ENCODE measurements around the gene NFXL1.

Gene NFXL1

DNA sequence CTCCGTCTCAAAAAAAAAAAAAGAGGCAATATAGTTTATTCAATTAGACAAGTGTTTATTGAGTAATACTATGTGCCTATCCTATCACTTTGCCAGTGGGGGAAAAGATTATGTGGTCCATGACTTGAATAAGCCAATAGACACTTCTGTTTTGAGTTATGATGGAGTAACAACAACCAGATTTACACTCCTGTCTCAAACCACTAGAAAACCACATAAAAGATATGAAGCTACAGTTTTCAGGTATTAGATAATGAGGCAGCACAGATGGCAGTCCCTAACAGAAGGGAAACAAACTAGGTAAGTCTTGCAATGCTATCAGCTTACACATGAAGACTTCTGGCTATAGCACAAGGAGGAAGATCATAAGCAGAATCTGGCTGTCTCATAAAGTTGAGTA, 22.5 kb downstream of the NFXL1 start:
- no peak for FAIRE-seq
- DNase-seq (ENCODE audit: low spot score) = no peak

DNA sequence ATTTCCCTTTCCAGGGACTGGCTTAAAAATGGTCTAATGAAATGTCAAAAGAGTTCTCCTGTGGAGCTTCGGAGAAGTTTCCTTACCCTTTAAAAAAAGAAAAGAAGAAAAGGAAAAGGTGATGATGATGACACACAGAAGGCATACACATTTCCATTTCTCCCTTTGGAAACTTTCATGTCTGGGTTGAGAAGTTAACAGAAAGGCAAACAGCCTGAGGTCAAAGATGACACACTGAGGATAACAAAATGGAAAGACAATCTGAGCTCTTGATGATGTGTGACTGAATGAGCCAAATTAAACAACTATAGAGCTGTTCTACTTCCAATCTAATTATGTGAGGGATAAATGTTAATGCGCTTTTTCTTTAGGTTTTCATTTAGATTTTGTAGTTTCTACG, 32.2 kb downstream of the NFXL1 start:
- FAIRE-seq (no peak), DNase-seq (ENCODE audit: low spot score) (no peak)

GRCh38 chr4:47879458-47879857, 34.9 kb downstream of the NFXL1 start:
- FAIRE-seq (no peak), DNase-seq (ENCODE audit: low spot score) (no peak)

- no peak for DNase-seq (ENCODE audit: low spot score)
- no peak for FAIRE-seq
Measured at GRCh38 chr4:47876784-47877546, 37.4 kb downstream of the NFXL1 start.

DNA sequence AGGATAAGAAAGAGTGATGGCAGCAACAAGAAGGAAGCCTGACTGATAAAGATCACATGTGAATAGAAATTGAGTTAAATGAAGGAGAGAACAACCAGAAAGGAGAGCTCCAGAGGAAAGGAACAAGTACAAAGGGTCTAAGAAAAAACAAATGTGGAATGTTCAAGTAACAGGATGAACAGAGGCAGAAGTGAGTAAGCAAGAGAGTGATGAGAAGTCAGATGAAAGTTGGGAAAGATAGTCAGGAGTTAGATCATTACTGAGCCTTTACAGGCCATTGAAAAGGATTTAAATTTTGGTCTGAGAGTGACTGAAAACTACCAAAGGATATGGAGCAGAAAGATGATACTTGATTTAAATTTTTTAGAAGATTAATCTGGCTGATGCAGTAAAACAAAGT, 38.1 kb downstream of the NFXL1 start:
- FAIRE-seq (no peak), DNase-seq (ENCODE audit: low spot score) (no peak)

DNA sequence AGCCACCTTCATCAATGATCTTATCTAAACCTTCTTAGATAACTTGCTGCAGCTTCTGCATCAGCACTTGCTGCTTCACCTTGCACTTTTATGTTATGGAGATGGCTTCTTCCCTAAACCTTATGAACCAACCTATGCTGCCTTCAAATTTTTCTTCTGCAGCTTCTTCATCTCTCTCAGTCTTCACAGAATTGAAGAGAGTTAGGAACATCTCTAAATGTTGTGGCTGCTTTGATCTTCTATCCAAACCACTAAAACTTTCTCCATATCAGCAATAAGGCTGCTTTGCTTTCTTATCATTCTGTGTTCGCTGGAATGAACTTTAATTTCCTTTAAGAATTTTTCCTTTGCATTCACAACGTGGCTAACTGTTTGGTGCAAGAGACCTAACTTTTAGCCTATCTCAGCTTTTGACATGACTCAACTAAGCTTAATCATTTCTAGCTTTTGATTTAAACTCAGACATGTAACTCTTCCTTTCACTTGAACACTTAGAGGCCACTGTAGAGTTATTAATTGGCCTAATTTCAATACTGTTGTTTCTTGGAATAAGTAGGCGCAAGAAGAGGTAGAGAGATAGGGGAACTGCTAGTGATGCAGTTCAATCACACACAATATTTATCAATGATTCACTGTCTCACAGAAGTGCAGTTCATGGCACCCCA, 40.4 kb downstream of the NFXL1 start:
- DNase-seq (ENCODE audit: low spot score) (no peak), FAIRE-seq (no peak)

DNA sequence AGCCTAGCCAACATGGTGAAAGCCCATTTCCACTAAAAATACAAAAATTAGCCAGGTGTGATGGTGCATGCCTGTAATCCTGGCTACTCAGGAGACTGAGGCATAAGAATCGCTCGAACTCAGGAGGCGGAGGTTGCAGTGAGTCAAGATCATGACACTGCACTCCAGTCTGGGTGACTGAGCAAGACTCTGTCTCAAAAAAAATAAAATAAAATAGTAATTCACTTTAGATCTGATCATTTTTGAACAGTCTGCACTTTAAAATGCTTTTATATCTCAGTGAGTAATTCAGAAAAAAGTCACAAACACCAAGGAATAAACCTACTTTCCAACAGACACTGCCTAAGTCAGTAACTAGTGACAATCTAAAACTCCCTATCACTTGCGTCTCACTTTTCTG, 50.9 kb downstream of the NFXL1 start:
- DNase-seq (ENCODE audit: low spot score) (no peak), FAIRE-seq (no peak)

DNA sequence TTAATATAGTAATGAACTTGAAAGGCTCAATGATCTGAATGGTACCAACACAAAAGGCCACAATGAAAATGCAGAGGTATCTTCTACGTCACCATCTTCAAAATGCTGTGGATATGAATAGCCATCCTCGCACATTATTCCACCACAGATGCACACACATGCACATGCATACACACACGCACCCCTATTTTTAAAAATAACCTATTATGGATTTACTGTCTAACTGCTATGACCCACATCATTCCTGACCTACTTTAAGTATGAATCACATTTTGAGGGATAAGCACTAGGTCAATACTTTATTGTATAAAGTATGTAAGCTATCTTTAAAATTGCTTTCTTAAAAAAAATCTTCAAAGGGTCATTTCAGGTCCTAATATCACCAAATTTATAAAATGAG, 52.1 kb downstream of the NFXL1 start:
- DNase-seq (ENCODE audit: low spot score) = no peak
- no peak for FAIRE-seq

DNA sequence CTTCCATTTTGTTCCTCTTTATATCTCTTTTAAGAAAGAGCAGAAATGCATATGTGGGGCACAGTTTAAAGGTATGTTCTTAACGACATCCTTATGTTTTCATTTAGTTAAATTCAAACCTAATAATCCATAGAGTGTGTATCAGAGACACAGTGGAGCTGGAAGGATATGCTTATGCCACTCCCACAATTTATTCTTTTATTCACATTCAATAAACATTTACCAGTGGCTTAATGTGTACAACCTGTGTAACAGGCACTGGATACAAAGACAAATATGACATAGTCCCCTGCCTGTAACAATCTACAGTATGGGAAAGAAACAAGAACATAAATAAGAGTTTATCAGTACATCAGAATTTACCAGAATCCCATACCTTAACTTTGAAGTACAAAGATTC, 54.1 kb downstream of the NFXL1 start:
- FAIRE-seq = no peak
- DNase-seq (ENCODE audit: low spot score) = no peak

DNA sequence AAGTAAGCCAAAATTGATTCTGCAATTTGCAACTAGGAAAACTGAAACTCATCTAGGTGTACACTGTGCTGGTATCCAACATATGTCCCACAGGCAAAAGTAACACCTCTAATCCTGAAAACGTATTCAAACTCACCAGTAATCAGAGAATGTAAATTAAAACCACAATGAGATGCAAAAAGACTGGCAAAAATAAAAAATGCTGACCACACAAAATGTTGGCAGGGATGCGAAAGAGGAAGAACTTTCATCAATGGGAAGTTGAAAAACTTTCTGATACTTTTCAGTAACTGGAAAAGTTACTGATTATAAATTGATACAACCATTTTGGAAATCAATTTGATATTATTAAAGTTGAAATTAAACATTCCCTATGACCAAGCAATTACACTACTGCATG, 56.4 kb downstream of the NFXL1 start:
- no peak for DNase-seq (ENCODE audit: low spot score)
- FAIRE-seq = no peak

GRCh38 chr4:47856713-47857112, 57.7 kb downstream of the NFXL1 start:
- DNase-seq (ENCODE audit: low spot score) = no peak
- FAIRE-seq = no peak

- no peak for DNase-seq (ENCODE audit: low spot score)
- no peak for FAIRE-seq
Measured at GRCh38 chr4:47855350-47855749, 59.0 kb downstream of the NFXL1 start.

DNA sequence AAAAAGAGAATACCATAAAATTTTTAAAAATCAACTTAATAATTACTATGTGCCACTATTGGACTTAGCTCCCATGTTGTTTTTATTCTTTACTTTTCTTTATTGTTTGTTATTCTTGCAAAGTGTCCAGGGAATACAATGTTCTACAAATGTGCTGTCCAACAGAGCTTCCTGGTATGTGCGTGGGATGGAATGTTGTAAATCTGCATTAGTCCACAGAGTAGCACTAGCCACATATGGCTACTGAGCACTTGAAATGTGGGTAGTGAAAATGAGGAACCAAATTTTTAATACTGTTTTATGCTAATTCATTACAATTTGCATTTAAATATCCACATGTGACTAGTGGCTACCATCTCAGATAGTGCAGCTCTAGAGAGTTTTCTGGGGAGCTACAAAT, 62.2 kb downstream of the NFXL1 start:
- DNase-seq (ENCODE audit: low spot score) (no peak), FAIRE-seq (no peak)

- FAIRE-seq = no peak
- no peak for DNase-seq (ENCODE audit: low spot score)
Measured at GRCh38 chr4:47849466-47849865, 64.9 kb downstream of the NFXL1 start.

GRCh38 chr4:47848041-47848440, 66.3 kb downstream of the NFXL1 start:
- FAIRE-seq = no peak
- DNase-seq (ENCODE audit: low spot score) = no peak

GRCh38 chr4:47842985-47843384, 71.4 kb downstream of the NFXL1 start:
- DNase-seq (ENCODE audit: low spot score) (no peak), FAIRE-seq (no peak)

- FAIRE-seq (no peak), DNase-seq (ENCODE audit: low spot score) (no peak)
Measured at GRCh38 chr4:47840291-47840690, 74.1 kb downstream of the NFXL1 start.

DNA sequence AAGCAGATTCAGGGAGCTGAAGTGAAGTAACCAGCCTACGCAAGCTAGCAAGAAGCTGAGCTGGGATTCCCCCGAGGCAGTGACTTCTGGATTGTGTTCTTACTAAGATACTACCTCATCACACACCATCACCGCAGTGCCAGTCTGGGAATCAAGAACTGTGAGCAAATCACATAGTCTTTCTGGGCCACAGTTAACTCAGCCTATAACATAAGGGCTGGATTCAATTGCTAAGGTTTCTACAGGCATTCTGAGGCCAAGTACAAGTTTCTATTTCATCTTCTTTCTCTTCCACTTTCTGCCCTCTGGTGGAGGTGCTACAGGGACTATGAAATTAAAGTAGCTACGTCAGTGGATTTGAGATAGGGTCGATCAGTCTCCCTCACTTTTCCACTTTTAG, 75.1 kb downstream of the NFXL1 start:
- DNase-seq (ENCODE audit: low spot score) (no peak), FAIRE-seq (no peak)

DNA sequence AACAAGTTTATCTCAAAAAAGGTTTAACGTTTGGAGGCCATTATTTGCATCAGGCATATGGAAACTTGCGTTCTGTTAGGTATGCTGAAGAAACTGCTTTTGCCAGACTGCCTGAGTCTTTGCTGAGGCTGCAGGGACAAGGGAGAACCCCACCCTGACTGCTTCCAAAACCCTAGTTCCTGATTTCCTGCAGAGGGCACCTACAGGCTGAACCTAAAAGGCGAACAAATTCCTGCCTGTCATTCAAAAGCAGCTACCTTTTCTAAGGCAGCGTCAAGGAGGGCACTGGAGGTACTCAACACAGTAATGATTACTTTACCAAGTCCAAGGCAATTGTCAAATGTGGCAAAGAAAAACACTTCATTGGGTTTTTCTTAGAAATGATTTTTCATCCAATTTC, 75.9 kb downstream of the NFXL1 start:
- DNase-seq (ENCODE audit: low spot score) (no peak), FAIRE-seq (no peak)

- FAIRE-seq = no peak
Measured at GRCh38 chr4:47837908-47838294, 76.5 kb downstream of the NFXL1 start, which contains the start of gene CORIN. Gene CORIN, minus strand, starts transcription at chr4:47838067. Its CDS starts 118 bp downstream, at chr4:47837949.

GRCh38 chr4:47837094-47837907, 77.1 kb downstream of the NFXL1 start:
- FAIRE-seq = no peak
- no peak for DNase-seq (ENCODE audit: low spot score)

More at GRCh38 chr4:47837908-47838294, 76.5 kb downstream of the NFXL1 start, which contains the start of gene CORIN:
- DNase-seq (ENCODE audit: low spot score) = no peak

DNA sequence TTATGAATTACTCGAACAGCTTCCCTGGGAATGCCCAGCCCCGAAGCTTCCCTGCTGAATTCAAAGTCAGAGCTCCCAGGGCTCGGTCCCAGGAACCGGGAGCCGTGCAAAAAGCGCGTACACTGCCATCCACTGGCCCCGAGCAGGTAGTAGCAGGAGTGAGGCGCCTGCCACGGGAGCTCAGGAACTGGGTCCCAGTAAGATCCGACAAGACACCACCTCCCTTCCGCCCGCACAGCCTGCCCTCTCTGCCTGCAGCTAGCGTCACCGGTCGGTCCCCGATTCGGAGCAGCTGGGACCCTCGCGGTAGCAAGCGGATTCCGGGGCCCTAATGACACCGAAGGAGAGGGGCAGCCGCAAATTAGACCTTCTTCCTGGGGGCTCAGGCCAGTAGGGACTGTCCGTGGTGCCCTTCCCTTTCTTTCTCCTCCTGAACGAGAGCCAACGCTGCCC, 77.7 kb downstream of the NFXL1 start:
- DNase-seq (ENCODE audit: low spot score) = peak; percentile 75
- peak; percentile 69 for FAIRE-seq

Data from RCC 7860 (cell line).